ENCODE data around the gene PYROXD2. TPM values are rescaled to one million over a fixed set of nuclear protein-coding genes. Genes with fewer than 3 reads are reported as not detected.
"Not testable (repeated sequence)": the region's sequence is repeated elsewhere in the genome, so short reads cannot be mapped to it uniquely, and the experiment has no call there.

The PYROXD2 gene
- total RNA-seq, 2 experiments from 2014 or later, result 5.1 to 7.5 TPM

DNA sequence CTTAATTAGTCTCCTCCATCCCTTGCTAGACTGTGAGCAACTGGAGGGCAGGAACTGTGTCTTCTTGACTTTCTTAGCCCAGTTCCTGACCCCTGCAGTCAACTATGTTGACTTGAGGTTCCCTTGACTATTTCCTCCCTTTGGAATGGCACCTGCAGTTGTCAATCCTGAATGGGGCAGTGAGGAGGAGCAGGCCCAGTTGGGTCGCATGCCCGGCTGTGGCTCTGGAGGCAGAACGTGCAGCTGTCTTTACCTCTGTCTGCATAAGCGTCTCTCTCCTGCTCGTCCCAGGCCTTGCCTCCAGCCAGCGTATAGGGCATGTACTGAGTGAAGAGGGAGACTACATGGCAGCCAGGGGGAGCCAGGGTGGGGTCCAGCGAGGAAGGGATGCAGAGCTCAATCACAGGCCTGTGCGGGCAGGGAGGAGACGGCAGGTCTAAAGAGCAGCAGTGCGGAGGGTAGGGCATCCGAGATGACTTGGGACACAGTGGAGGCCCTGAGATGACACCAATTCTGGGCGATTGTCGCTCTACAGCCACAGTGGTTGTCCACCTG is 26.8 kb downstream of the PYROXD2 start:
- no peaks in the 10 kb centered on the region for H3K36me3 Mint-ChIP-seq
- H3K4me3 Mint-ChIP-seq, result no peak overlapping the region
- CTCF ChIA-PET, result no interaction called here
- H3K9me3 Mint-ChIP-seq (ENCODE audit: low read depth), result no peaks in the 10 kb centered on the region
- no peaks in the 10 kb centered on the region for H3K27me3 Mint-ChIP-seq
- peaks cover 26% of the 10 kb centered on the region for H3K4me1 Mint-ChIP-seq
- no peak for ATAC-seq
- DNase-seq, result no peak
- no peak overlapping the region for H3K27ac Mint-ChIP-seq

- CTCF ChIA-PET, result no interaction called here
- Mint-ChIP-seq H3K27me3 (no peaks in the 10 kb centered on the region), H3K4me3 (no peak overlapping the region)
Measured at GRCh38 chr10:98384531-98385133, 30.4 kb downstream of the PYROXD2 start.

GRCh38 chr10:98383869-98384268 is 31.1 kb downstream of the PYROXD2 start:
- Mint-ChIP-seq H3K4me3 (no peak overlapping the region), H3K36me3 (no peaks in the 10 kb centered on the region), H3K27me3 (no peaks in the 10 kb centered on the region), H3K4me1 (no peaks in the 10 kb centered on the region), H3K9me3 (ENCODE audit: low read depth) (no peaks in the 10 kb centered on the region), H3K27ac (no peak overlapping the region)
- DNase-seq (no peak), ATAC-seq (no peak)
- CTCF ChIA-PET, result no interaction called here

More at GRCh38 chr10:98384531-98385133, 30.4 kb downstream of the PYROXD2 start:
- no peak for ATAC-seq
- Mint-ChIP-seq H3K9me3 (ENCODE audit: low read depth) (no peaks in the 10 kb centered on the region), H3K4me1 (no peaks in the 10 kb centered on the region), H3K27ac (no peak overlapping the region), H3K36me3 (no peaks in the 10 kb centered on the region)
- no peak for DNase-seq

GRCh38 chr10:98383134-98383667 is 31.8 kb downstream of the PYROXD2 start:
- H3K27ac Mint-ChIP-seq; H3K36me3 Mint-ChIP-seq; ATAC-seq; H3K4me3 Mint-ChIP-seq; H3K9me3 Mint-ChIP-seq (ENCODE audit: low read depth); H3K27me3 Mint-ChIP-seq; DNase-seq; H3K4me1 Mint-ChIP-seq; CTCF ChIA-PET: not testable (repeated sequence)

DNA sequence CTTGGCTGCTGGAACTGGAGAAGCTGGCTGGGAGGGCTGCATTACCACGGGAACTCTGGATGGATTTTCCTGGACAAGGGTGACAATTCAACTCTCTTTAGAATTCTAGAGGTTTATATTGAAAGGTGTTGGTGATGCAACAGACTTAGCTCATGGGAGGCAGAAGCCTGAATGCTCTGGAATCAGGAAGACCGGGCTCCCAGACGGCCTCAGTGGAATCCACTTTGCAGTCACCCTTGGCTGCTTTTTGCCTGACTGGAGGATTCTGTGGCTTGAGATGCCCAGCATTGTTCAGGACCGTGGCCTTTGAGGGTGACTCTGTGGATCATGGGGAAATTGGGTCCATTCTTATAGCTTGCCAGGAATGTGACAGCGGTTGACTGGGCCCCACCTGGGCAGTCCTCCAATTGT is 32.3 kb downstream of the PYROXD2 start:
- ATAC-seq (no peak), DNase-seq (no peak)
- Mint-ChIP-seq H3K27ac (no peak overlapping the region), H3K4me3 (no peak overlapping the region), H3K27me3 (no peaks in the 10 kb centered on the region), H3K4me1 (no peaks in the 10 kb centered on the region), H3K9me3 (ENCODE audit: low read depth) (no peaks in the 10 kb centered on the region), H3K36me3 (no peaks in the 10 kb centered on the region)
- CTCF ChIA-PET, result no interaction called here

- CTCF ChIA-PET, result no interaction called here
- DNase-seq, result no peak
- Mint-ChIP-seq H3K4me3 (no peak overlapping the region), H3K4me1 (no peaks in the 10 kb centered on the region), H3K27ac (no peak overlapping the region), H3K36me3 (no peaks in the 10 kb centered on the region), H3K9me3 (ENCODE audit: low read depth) (no peaks in the 10 kb centered on the region), H3K27me3 (no peaks in the 10 kb centered on the region)
- ATAC-seq, result no peak
Measured at GRCh38 chr10:98380493-98381339, 34.3 kb downstream of the PYROXD2 start.

GRCh38 chr10:98378722-98379121 is 36.3 kb downstream of the PYROXD2 start:
- ATAC-seq (no peak), DNase-seq (no peak)
- Mint-ChIP-seq H3K4me1 (no peaks in the 10 kb centered on the region), H3K36me3 (no peaks in the 10 kb centered on the region), H3K27me3 (peaks cover 15% of the 10 kb centered on the region), H3K27ac (no peak overlapping the region), H3K9me3 (ENCODE audit: low read depth) (no peaks in the 10 kb centered on the region), H3K4me3 (no peak overlapping the region)
- CTCF ChIA-PET, result no interaction called here

DNA sequence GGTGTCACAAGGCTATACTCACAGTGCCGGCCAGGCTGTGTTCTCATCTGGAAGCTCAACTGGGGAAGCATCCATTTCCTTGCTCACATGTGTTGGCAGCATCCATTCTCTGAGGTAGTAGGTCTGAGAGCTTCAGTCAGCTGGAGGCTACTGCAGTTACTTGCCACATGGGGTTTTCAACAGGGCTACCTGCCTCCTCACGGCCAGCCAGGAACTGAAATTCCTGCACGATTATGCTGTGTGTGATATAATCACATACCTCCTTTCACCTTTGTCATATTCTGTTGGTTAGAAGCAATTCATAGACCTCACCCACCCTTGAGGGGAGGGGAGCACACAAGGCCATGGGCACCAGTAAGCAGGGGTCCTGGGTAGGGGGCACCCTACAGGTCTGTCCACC is 37.4 kb downstream of the PYROXD2 start:
- no peak for ATAC-seq
- H3K27ac Mint-ChIP-seq, result no peak overlapping the region
- peaks cover 18% of the 10 kb centered on the region for H3K27me3 Mint-ChIP-seq
- H3K9me3 Mint-ChIP-seq (ENCODE audit: low read depth), result no peaks in the 10 kb centered on the region
- H3K36me3 Mint-ChIP-seq, result no peaks in the 10 kb centered on the region
- no peaks in the 10 kb centered on the region for H3K4me1 Mint-ChIP-seq
- CTCF ChIA-PET, result no interaction called here
- DNase-seq, result no peak
- no peak overlapping the region for H3K4me3 Mint-ChIP-seq

GRCh38 chr10:98377001-98377400 is 38.0 kb downstream of the PYROXD2 start:
- no peaks in the 10 kb centered on the region for H3K4me1 Mint-ChIP-seq
- DNase-seq, result no peak
- ATAC-seq, result no peak
- peaks cover 18% of the 10 kb centered on the region for H3K27me3 Mint-ChIP-seq
- no peaks in the 10 kb centered on the region for H3K9me3 Mint-ChIP-seq (ENCODE audit: low read depth)
- no peaks in the 10 kb centered on the region for H3K36me3 Mint-ChIP-seq
- H3K4me3 Mint-ChIP-seq, result no peak overlapping the region
- CTCF ChIA-PET, result no interaction called here
- H3K27ac Mint-ChIP-seq, result no peak overlapping the region

GRCh38 chr10:98376485-98376884 is 38.5 kb downstream of the PYROXD2 start:
- Mint-ChIP-seq H3K27ac (no peak overlapping the region), H3K36me3 (no peaks in the 10 kb centered on the region), H3K27me3 (peaks cover 18% of the 10 kb centered on the region), H3K4me1 (no peaks in the 10 kb centered on the region), H3K4me3 (no peak overlapping the region), H3K9me3 (ENCODE audit: low read depth) (no peaks in the 10 kb centered on the region)
- no peak for DNase-seq
- ATAC-seq, result no peak
- CTCF ChIA-PET, result interaction anchor here (1.3 kb wide), 1 partner anchor 49 kb away, joined by 3 read pairs; no protein-coding TSS in a partner anchor

DNA sequence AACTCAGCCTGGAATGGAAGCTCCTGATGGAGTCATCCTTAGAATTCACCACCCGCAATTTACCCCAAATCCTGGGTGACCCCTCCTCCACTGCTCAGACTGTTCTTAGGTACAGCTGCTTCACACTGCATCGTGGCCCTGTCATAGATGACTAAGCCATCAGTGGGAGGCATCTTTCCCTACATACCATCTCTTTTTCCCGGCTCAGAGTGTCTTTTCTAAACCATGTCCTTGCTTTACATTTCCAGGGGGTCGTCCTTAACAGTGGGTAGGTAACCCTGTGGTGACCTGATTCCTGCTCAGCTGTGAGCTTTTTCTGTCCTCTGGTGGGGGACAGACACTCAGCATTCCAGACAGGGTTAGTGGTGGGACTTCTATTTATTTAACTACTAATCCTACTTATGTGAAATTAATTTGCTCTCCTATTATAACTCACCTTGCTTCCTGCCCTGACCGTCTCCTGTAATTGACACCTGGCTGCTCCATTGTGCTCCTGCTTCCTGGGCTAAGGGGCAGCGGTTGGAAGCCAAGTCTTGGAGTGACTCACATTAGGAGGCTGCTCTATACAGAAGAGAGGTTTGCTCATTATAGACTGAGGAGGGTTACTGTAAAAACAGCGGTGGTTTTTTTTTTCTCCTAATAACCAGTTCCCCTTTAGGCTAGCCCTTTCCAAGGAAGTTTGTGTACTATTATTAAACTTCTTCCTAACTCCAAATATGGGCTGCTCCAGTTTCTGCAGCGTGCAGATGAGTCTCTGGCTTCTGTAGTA is 40.6 kb downstream of the PYROXD2 start:
- no peaks in the 10 kb centered on the region for H3K4me1 Mint-ChIP-seq
- no peaks in the 10 kb centered on the region for H3K36me3 Mint-ChIP-seq
- peaks cover 23% of the 10 kb centered on the region for H3K27me3 Mint-ChIP-seq
- CTCF ChIA-PET, result no interaction called here
- no peaks in the 10 kb centered on the region for H3K9me3 Mint-ChIP-seq (ENCODE audit: low read depth)
- ATAC-seq (no peak), DNase-seq (no peak)
- H3K4me3 Mint-ChIP-seq, result no peak overlapping the region
- no peak overlapping the region for H3K27ac Mint-ChIP-seq

- Mint-ChIP-seq H3K4me1 (no peaks in the 10 kb centered on the region), H3K36me3 (no peaks in the 10 kb centered on the region), H3K4me3 (no peak overlapping the region), H3K27me3 (peaks cover 23% of the 10 kb centered on the region), H3K9me3 (ENCODE audit: low read depth) (no peaks in the 10 kb centered on the region), H3K27ac (no peak overlapping the region)
- CTCF ChIA-PET, result no interaction called here
- no peak for DNase-seq
- no peak for ATAC-seq
Measured at GRCh38 chr10:98373260-98374040, 41.5 kb downstream of the PYROXD2 start.
